Measurements from ENCODE around the gene CENPU. TPM values are rescaled to one million over a fixed set of nuclear protein-coding genes. Genes with fewer than 3 reads are reported as not detected.

The CENPU gene
- total and polyA plus RNA-seq, 2 donors (not counting 1 experiment from before 2014, with no cell fraction given), result 1.6 to 2.1 TPM

GRCh38 chr4:184747034-184747830 lies 13.3 kb upstream of the CENPU start:
- no peak for ATAC-seq (ENCODE audit: low read depth)
- H3K9ac ChIP-seq (ENCODE audit: low read length), result no peak overlapping the region

More at GRCh38 chr4:184747034-184747830, 13.3 kb upstream of the CENPU start:
- TF ChIP-seq CTCF (IDR thresholded peaks at IDR 0.05) (no peak), EZH2 (IDR thresholded peaks at IDR 0.05; ENCODE audit: borderline replicate concordance, insufficient read depth, low read depth, low read length, poor library complexity, severe bottlenecking) (no peak)
- H3K27me3 ChIP-seq (replicated peaks in 1 of 4; ENCODE audit: control extremely low read depth in 1 of 4, control insufficient read depth in 3 of 4, insufficient read depth in 4 of 4, low read length in 3 of 4), result no peaks in the 10 kb centered on the region
- no peaks in the 10 kb centered on the region for H3K9me3 Mint-ChIP-seq (ENCODE audit: insufficient read depth)
- ChIA-PET POLR2A (no interaction called here), CTCF (interaction anchor here (1.4 to 3.3 kb wide), 7 partner anchors 54 to 387 kb away, joined by 3 to 54 read pairs (median 16); no protein-coding TSS in a partner anchor)
- H3K27me3 Mint-ChIP-seq, result no peaks in the 10 kb centered on the region
- no peak overlapping the region for H3K27ac ChIP-seq (ENCODE audit: low read length in 2 of 2)
- WGBS (ENCODE audit: insufficient coverage), result 89% methylated on average over 4 of the region's 4 CpGs
- H3K4me3 Mint-ChIP-seq, result no peak overlapping the region
- no peaks in the 10 kb centered on the region for H3K9me3 ChIP-seq (ENCODE audit: control extremely low read depth in 1 of 3, control insufficient read depth in 2 of 3, insufficient read depth in 1 of 3, low read length in 2 of 3)
- no peak overlapping the region for H3K4me3 ChIP-seq (ENCODE audit: control extremely low read depth in 1 of 5, extremely low read depth in 1 of 5, insufficient read depth in 1 of 5, low read depth in 2 of 5, low read length in 4 of 5)
- no peaks in the 10 kb centered on the region for H3K79me2 ChIP-seq (ENCODE audit: control insufficient read depth, insufficient read depth, low read length)
- H2AFZ ChIP-seq (ENCODE audit: insufficient read depth, low read depth, low read length, poor library complexity, severe bottlenecking), result no peak overlapping the region
- no peaks in the 10 kb centered on the region for H3K36me3 ChIP-seq (replicated peaks in 1 of 2; ENCODE audit: control extremely low read depth in 1 of 2, control insufficient read depth in 1 of 2, extremely low read depth in 1 of 2, insufficient read depth in 2 of 2, low read length in 1 of 2)
- no peak for DNase-seq
- H3K4me1 Mint-ChIP-seq, result peaks cover 11% of the 10 kb centered on the region
- no peak overlapping the region for H3K4me2 ChIP-seq (replicated peaks; ENCODE audit: low read depth, low read length, poor library complexity, severe bottlenecking)
- H3K27ac Mint-ChIP-seq, result peak overlapping the region; percentile 20
- H4K20me1 ChIP-seq (ENCODE audit: control insufficient read depth, insufficient read depth, low read length, poor library complexity, severe bottlenecking), result no peaks in the 10 kb centered on the region
- intact Hi-C loops (cut with micrococcal nuclease), result loop anchor here (5.0 to 10.0 kb wide), 4 partner anchors 80 to 1288 kb away; partner anchors contain the start of gene ACSL1
- H3K4me1 ChIP-seq (ENCODE audit: control insufficient read depth in 2 of 2, insufficient read depth in 2 of 2, low read length in 2 of 2), result peaks cover 8 to 12% of the 10 kb centered on the region in 2 donors
